GM12878 (cell line): Measurements from ENCODE around the gene MSI2. TPM values are rescaled to one million over a fixed set of nuclear protein-coding genes. Genes with fewer than 3 reads are reported as not detected.

Experiments used
- ATF7 ChIP-seq: fragments of 450-650 bp; IDR thresholded peaks from 2 replicates; pipeline ENCODE4 v1.6.1; 2016; ENCODE audit warnings: low read depth, mild to moderate bottlenecking
- BCLAF1 ChIP-seq: fragments of 450-650 bp; IDR thresholded peaks from 2 replicates; pipeline ENCODE4 v1.6.1; 2017; ENCODE audit warnings: antibody characterized with exemption, mild to moderate bottlenecking, moderate library complexity
- DPF2 ChIP-seq: fragments of 450-650 bp; IDR thresholded peaks from 2 replicates; pipeline ENCODE4 v1.6.1; 2017; ENCODE audit warnings: mild to moderate bottlenecking
- HDGF ChIP-seq: fragments of 450-650 bp; IDR thresholded peaks from 2 replicates; pipeline ENCODE4 v1.6.1; 2016; ENCODE audit warnings: antibody characterized with exemption
- IKZF2 ChIP-seq, 2 experiments: fragments of 450-650 bp; IDR thresholded peaks; 2 replicates each; pipeline ENCODE4 v1.6.1; 2017; ENCODE audit warnings: mild to moderate bottlenecking in 2 of 2, moderate library complexity in 2 of 2
- JUND ChIP-seq: IDR thresholded peaks from 2 replicates; pipeline ENCODE4 v1.6.1; 2012; ENCODE audit warnings: low read depth, mild to moderate bottlenecking, low read length, improper control_type of control experiment, moderate library complexity
- KAT2A ChIP-seq: conservative IDR thresholded peaks from 2 replicates; pipeline ENCODE4 v1.6.1; 2011; ENCODE audit warnings: low read depth, low read length; ENCODE audit not compliant: control insufficient read depth
- MYB ChIP-seq: fragments of 150-350 bp; IDR thresholded peaks from 2 replicates; pipeline ENCODE4 v1.6.1; 2014; ENCODE audit warnings: mild to moderate bottlenecking, low read depth, low read length, borderline replicate concordance
- NR2F1 ChIP-seq: fragments of 450-650 bp; conservative IDR thresholded peaks from 2 replicates; pipeline ENCODE4 v1.6.1; 2017; ENCODE audit warnings: mild to moderate bottlenecking
- PBX3 ChIP-seq: IDR thresholded peaks from 2 replicates; pipeline ENCODE4 v1.6.1; 2011; ENCODE audit warnings: mild to moderate bottlenecking, low read depth, low read length, moderate library complexity; ENCODE audit not compliant: insufficient replicate concordance
- POLR2AphosphoS5 ChIP-seq: IDR thresholded peaks from 2 replicates; pipeline ENCODE4 v1.6.1; 2011; ENCODE audit warnings: mild to moderate bottlenecking, low read length, inconsistent platforms
- RAD21 ChIP-seq: IDR thresholded peaks from 2 replicates; pipeline ENCODE4 v1.6.1; 2011; ENCODE audit warnings: mild to moderate bottlenecking, low read depth, low read length, moderate library complexity; ENCODE audit not compliant: insufficient read depth
- RELA ChIP-seq: fragments of 450-650 bp; IDR thresholded peaks from 2 replicates; pipeline ENCODE4 v1.8.0; 2014; ENCODE audit warnings: borderline replicate concordance; ENCODE audit not compliant: partially characterized antibody
- REST ChIP-seq: IDR thresholded peaks from 2 replicates; pipeline ENCODE4 v1.6.1; 2012; ENCODE audit warnings: mild to moderate bottlenecking, low read depth, low read length
- SMARCA5 ChIP-seq: fragments of 450-650 bp; IDR thresholded peaks from 2 replicates; pipeline ENCODE4 v1.6.1; 2017; ENCODE audit warnings: mild to moderate bottlenecking
- SPI1 ChIP-seq: IDR thresholded peaks from 2 replicates; pipeline ENCODE4 v1.6.1; 2011; ENCODE audit warnings: low read depth, mild to moderate bottlenecking, low read length, moderate library complexity, borderline replicate concordance; ENCODE audit not compliant: insufficient read depth
- TARDBP ChIP-seq: IDR thresholded peaks from 2 replicates; pipeline ENCODE4 v1.6.1; 2016; ENCODE audit warnings: borderline replicate concordance
- ZBED1 ChIP-seq: IDR thresholded peaks from 2 replicates; pipeline ENCODE4 v1.6.1; 2016; ENCODE audit warnings: borderline replicate concordance
- ZNF384 ChIP-seq: IDR thresholded peaks from 2 replicates; pipeline ENCODE4 v1.6.1; 2012; ENCODE audit warnings: low read depth, mild to moderate bottlenecking, low read length, improper control_type of control experiment, borderline replicate concordance
- ZNF687 ChIP-seq: fragments of 450-650 bp; IDR thresholded peaks from 2 replicates; pipeline ENCODE4 v1.6.1; 2017; ENCODE audit warnings: mild to moderate bottlenecking, moderate library complexity
- polyA plus RNA-seq, 11 experiments: library from polyadenylated mRNA; depleted of rRNA in 4 of 11; unstranded in 6 of 11; stranded (reverse) in 5 of 11; fragments of >200 nt; fragmentation: Nextera tagmentation in 4 of 11; fragmentation: Illumina TruSeq in 1 of 11; extraction: Ambion mirVana in 4 of 11; extraction: Trizol in 1 of 11; gene quantifications; 1 replicate in 1 of 11; 2 replicates in 10 of 11; pipeline versions ENCODE4 v1.2.1 to v1.2.3, GENCODE V29; 2011 to 2016; ENCODE audit warnings: inconsistent platforms in 2 of 11, missing spikeins in 2 of 11, low read depth in 1 of 11
- total RNA-seq, 4 experiments: library from RNA; depleted of rRNA in 3 of 4; stranded (reverse); fragments of >200 nt in 3 of 4; fragmentation: Illumina TruSeq in 1 of 4; extraction: Trizol in 1 of 4; gene quantifications; 2 replicates each; pipeline versions ENCODE4 v1.2.1 to v1.2.3, GENCODE V29; 2013 to 2021

Gene MSI2
- total and polyA plus RNA-seq, 10 of the 15 experiments (the other 5 are each of a cell fraction or from before 2014, with no cell fraction given): 6.1 to 76.1 (median 42.0) TPM

GRCh38 chr17:57578608-57579225 lies 322.4 kb downstream of the MSI2 start (continued):
- TF ChIP-seq SPI1: peak; percentile 83; the same call in 1 of the 2 replicates
- no peak for TF ChIP-seq ZBED1
- TF ChIP-seq ATF7: no peak
- no peak for TF ChIP-seq SMARCA5
- no peak for TF ChIP-seq MYB
- TF ChIP-seq HDGF: no peak
- peak; percentile 62 to 72; a peak in 2 of 4 replicates for TF ChIP-seq IKZF2 (IDR thresholded peaks at IDR 0.05)
- no peak for TF ChIP-seq RELA
- no peak for TF ChIP-seq KAT2A
- TF ChIP-seq JUND: no peak
- 0 out of 2 replicates have a peak, but pooled peaks have one; percentile 59 for TF ChIP-seq DPF2
- TF ChIP-seq ZNF687: no peak
- TF ChIP-seq NR2F1: no peak
- TF ChIP-seq PBX3: no peak
- no peak for TF ChIP-seq REST
- no peak for TF ChIP-seq RAD21
- no peak for TF ChIP-seq ZNF384
- TF ChIP-seq TARDBP: no peak
- no peak for TF ChIP-seq BCLAF1
- no peak for TF ChIP-seq POLR2AphosphoS5
